Heart left ventricle (tissue), 16 donors: ENCODE measurements around the gene CTRB2. TPM values are rescaled to one million over a fixed set of nuclear protein-coding genes. Genes with fewer than 3 reads are reported as not detected.

Source experiments
- ATAC-seq, 4 donors: fragments of 200-7000 bp; cut with Tn5 transposase; one replicate each; pipeline ENCODE4 v1.9.1; 2020 to 2022; ENCODE audit warnings: moderate library complexity in 4 of 4, mild to moderate bottlenecking in 3 of 4, moderate number of reproducible peaks in 1 of 4
- DNase-seq, 5 donors: peaks; one replicate each; pipeline ENCODE4 v3.0.0-alpha.2; 2020
- H3K27ac ChIP-seq, 12 donors: fragments of 200-600 bp; sonication (generic) in 4 of 12; one replicate each; pipeline versions ENCODE4 v1.5.0 to v1.8.0; 2016 to 2022; ENCODE audit warnings: mild to moderate bottlenecking in 2 of 12
- H3K27me3 ChIP-seq, 9 donors: fragments of 200-600 bp; sonication (generic) in 2 of 9; one replicate each; pipeline versions ENCODE4 v1.5.1 to v1.8.0; 2016 to 2022; ENCODE audit warnings: mild to moderate bottlenecking in 3 of 9
- H3K36me3 ChIP-seq, 9 donors: fragments of 200-600 bp; sonication (generic) in 2 of 9; one replicate each; pipeline versions ENCODE4 v1.5.0 to v1.8.0; 2018 to 2022; ENCODE audit warnings: mild to moderate bottlenecking in 2 of 9
- H3K4me1 ChIP-seq, 12 donors: fragments of 200-600 bp; sonication (generic) in 4 of 12; one replicate each; pipeline versions ENCODE4 v1.5.0 to v1.8.0; 2016 to 2022; ENCODE audit warnings: mild to moderate bottlenecking in 3 of 12
- H3K4me3 ChIP-seq, 12 donors: fragments of 200-600 bp; sonication (generic) in 4 of 12; one replicate each; pipeline versions ENCODE4 v1.5.0 to v1.8.0; 2017 to 2022; ENCODE audit warnings: mild to moderate bottlenecking in 9 of 12, moderate library complexity in 4 of 12
- H3K9me3 ChIP-seq, 12 donors: fragments of 200-600 bp; sonication (generic) in 4 of 12; one replicate each; pipeline versions ENCODE4 v1.5.0 to v1.8.0; 2016 to 2022; ENCODE audit warnings: mild to moderate bottlenecking in 1 of 12
- CTCF ChIP-seq, 12 donors: fragments of 200-600 bp; sonication (generic) in 4 of 12; IDR thresholded peaks; one replicate each; pipeline versions ENCODE4 v1.5.0 to v1.8.0; 2018 to 2022; ENCODE audit warnings: antibody characterized with exemption in 12 of 12, mild to moderate bottlenecking in 5 of 12
- POLR2A ChIP-seq, 2 donors: fragments of 450-650 bp; IDR thresholded peaks; one replicate each; pipeline ENCODE4 v1.6.1; 2017; ENCODE audit warnings: antibody characterized with exemption in 2 of 2, mild to moderate bottlenecking in 2 of 2, moderate library complexity in 2 of 2
- WGBS, 4 donors: extraction: QIAGEN DNeasy Blood & Tissue Kit in 2 of 4; methylation state at CpG; one replicate each; pipeline versions ENCODE4 v1.1.5 to v1.1.7; 2013 to 2018; 5-methylcytosine and 5-hydroxymethylcytosine counted together
- intact Hi-C, 10 donors: fragments of 100-400 bp; cut with DNase I; formaldehyde crosslinking; loops; one replicate each; pipeline versions ENCODE4 v1.11.1 to v1.14.2; 2022
- polyA plus RNA-seq, 2 donors: library from polyadenylated mRNA; stranded (reverse); fragments of 200-250 nt; gene quantifications; one replicate each; pipeline ENCODE4 v1.2.3, GENCODE V29; 2013
- total RNA-seq, 9 donors: library from RNA; depleted of rRNA in 2 of 9; stranded (reverse); fragments of >200 nt in 2 of 9; fragmentation: NEBNext Ultra II Directional in 3 of 9; extraction: Animal tissue kit (Norgen Biotek cat#: 25700) in 3 of 9; gene quantifications; one replicate each; pipeline versions ENCODE4 v1.1.0 to v1.2.4, GENCODE V29; 2016 to 2023
- donor health status: ischemic (EF 13 %, LVEDD 7.1; RV severe dilation, severe dysfunction).
- donor health status: healthy with polysubstance abuse.
- donor health status: DM: no; HTN: yes; CAD: no.
- donor health status: DM: no; HTN: no; CAD: no.
- donor health status: ischemic (EF 25% LVEDD 6.9; RV normal size, moderate dysfunction).
- donor health status: ischemic (EF 25% LVEDD 5.7; RV mildly dilated, moderate dysfunction).
- donor health status: healthy.
- donor health status: DM: yes; HTN: yes; CAD: no.
- donor health status: ischemic (EF 35%, LVEDD 5.7; RV mildly dilated, moderate dysfunction).
- donor health status: nonischemic (EF 11% LVEDD 7.7; RV severe dilation, severe dysfunction).
- donor health status: DM: yes; HTN: yes; CAD: no.
- donor health status: PGD.
- donor health status: ischemic (EF 29% LVEDD 5.4; RV normal size, mild dysfunction).
- donor health status: nonischemic (EF 23%, LVEDD 6.1; RV moderate dilation, normal function).

The CTRB2 gene
- total and polyA plus RNA-seq, 11 donors = 0.51 to 3.7 (median 2.5) TPM; not detected in 5

GRCh38 chr16:75219838-75220237 is 12.9 kb upstream of the CTRB2 start:
- Histone ChIP-seq H3K36me3 (no peaks in the 10 kb centered on the region), H3K9me3 (no peaks in the 10 kb centered on the region), H3K27me3 (peaks cover 0 to 5% (median 0%) of the 10 kb centered on the region in 9 donors), H3K4me3 (peak overlapping the region in 2 of 12 donors; percentile 11 to 30), H3K27ac (no peak overlapping the region), H3K4me1 (peaks cover 0 to 9% (median 0%) of the 10 kb centered on the region in 12 donors)
- WGBS, 4 donors = 61 to 79% (median 63%) methylated on average over 5 of the region's 5 CpGs
- intact Hi-C loops = no loop called here
- no peak for TF ChIP-seq CTCF (IDR thresholded peaks at IDR 0.05)
- no peak for TF ChIP-seq POLR2A (IDR thresholded peaks at IDR 0.05)
- no peak for DNase-seq
- ATAC-seq = no peak

DNA sequence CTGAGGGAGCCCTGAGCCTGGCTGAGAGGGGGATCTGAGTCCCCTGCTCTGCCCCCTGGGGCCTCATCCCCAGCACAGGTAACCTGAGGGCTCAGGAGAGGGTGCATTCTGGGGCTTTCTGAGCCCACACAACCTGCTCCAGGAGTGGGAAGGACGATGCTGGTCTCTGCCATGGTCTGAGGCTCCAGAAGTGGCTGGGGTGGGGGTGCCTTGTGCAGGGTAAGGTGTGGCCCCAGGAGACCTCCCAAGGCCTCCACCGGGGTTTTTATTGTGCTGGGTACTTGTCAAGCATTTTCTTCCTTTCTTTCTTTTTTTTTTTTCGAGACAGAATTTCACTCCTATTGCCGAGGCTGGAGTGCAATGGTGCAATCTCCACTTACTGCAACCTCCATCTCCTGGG is 12.1 kb upstream of the CTRB2 start:
- no peak for TF ChIP-seq CTCF (IDR thresholded peaks at IDR 0.05)
- no peak for TF ChIP-seq POLR2A (IDR thresholded peaks at IDR 0.05)
- DNase-seq = no peak
- Histone ChIP-seq H3K27ac (no peak overlapping the region), H3K4me1 (peaks cover 0 to 9% (median 0%) of the 10 kb centered on the region in 12 donors), H3K27me3 (no peaks in the 10 kb centered on the region), H3K36me3 (no peaks in the 10 kb centered on the region), H3K9me3 (no peaks in the 10 kb centered on the region), H3K4me3 (no peak overlapping the region)
- ATAC-seq = no peak
- 83 to 89% (median 85%) methylated on average over 4 of the region's 4 CpGs for WGBS, 4 donors
- intact Hi-C loops = no loop called here

DNA sequence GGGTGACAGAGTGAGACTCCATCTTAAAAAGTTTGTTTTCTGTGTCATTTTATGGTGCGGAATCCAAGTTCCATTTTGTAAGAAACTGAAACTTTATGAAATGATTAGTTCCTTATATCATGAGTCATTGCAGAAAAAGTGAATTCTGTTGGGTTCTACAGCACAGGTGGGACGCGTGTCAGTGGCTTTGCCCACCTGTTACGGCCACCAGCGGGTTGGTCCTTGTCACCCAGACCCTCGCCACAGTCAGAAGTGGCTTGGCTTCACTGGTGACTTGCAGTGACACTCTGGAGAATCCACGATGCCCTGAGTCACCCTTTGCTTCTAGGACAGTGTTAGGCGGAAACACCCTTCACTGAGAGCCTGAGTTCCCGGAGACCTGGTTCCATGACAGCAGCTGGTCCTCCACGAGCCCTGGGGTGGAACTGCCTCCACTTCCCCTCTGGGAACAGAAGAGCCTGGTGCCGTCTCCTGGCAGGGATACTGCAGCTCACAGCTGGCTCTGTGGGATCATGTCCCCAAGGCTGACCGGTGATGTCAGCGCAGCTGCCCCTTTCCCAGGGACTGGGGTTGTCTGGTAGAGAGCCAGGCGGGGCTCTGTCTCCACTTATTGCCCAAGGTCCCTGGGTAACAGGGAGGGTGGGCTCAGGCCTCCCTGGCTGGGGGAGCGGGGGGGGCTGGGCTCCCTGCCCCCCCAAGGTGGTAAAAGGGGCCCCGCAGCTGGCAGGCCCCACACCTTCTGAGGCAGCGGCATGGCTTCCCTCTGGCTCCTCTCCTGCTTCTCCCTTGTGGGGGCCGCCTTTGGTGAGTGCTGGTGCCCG is 11.5 kb upstream of the CTRB2 start, which contains the start of gene CTRB1:
TSS of gene CTRB1 (plus strand) at position 733 of the 821 bp plus-strand sequence. CDS start at position 753, 20 bp downstream.
- peaks cover 0 to 9% (median 0%) of the 10 kb centered on the region in 12 donors for H3K4me1 ChIP-seq
- peak in 1 of 4 donors; percentile 9 for ATAC-seq
- intact Hi-C loops = no loop called here
- no peak for TF ChIP-seq POLR2A (IDR thresholded peaks at IDR 0.05)
- TF ChIP-seq CTCF (IDR thresholded peaks at IDR 0.05) = no peak
- H3K9me3 ChIP-seq = no peaks in the 10 kb centered on the region
- no peak within 1 kb of the TSS for H3K27ac ChIP-seq
- no peaks in the 10 kb centered on the region for H3K27me3 ChIP-seq
- peak within 1 kb of the TSS in 2 of 12 donors; percentile 11 to 30 for H3K4me3 ChIP-seq
- WGBS, 4 donors = 84 to 89% (median 86%) methylated on average over 13 to 19 of the region's 19 CpGs
- no peaks in the 10 kb centered on the region for H3K36me3 ChIP-seq
- no peak for DNase-seq

DNA sequence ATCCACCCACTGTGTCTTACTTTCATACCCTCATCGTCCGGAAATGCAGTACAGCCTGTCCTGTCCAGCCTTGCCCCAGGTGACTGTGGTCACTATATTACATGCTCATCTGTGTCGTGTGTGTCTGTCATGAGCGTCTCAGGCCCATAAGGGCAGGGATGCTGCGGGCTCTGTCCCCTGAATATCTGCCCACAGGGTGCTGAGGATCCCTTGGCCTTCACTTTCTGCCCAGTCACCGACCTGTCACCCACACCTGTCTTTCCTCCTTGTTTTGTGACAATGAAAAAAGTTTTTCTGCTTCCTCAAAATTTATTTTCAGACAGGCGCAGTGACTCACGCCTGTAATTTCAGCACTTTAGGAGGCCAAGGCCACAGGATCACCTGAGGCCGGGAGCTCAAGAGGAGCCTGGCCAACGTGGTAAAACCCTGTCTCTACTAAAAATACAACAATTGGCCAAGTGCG is 10.5 kb upstream of the CTRB2 start:
- H3K36me3 ChIP-seq = no peaks in the 10 kb centered on the region
- H3K27me3 ChIP-seq = no peaks in the 10 kb centered on the region
- DNase-seq (no peak), ATAC-seq (no peak)
- no peak for TF ChIP-seq POLR2A (IDR thresholded peaks at IDR 0.05)
- TF ChIP-seq CTCF (IDR thresholded peaks at IDR 0.05) = no peak
- no peaks in the 10 kb centered on the region for H3K9me3 ChIP-seq
- 90 to 95% (median 92%) methylated on average over 11 of the region's 11 CpGs for WGBS, 4 donors
- H3K4me3 ChIP-seq = no peak overlapping the region
- intact Hi-C loops = no loop called here
- H3K4me1 ChIP-seq = peaks cover 0 to 9% (median 0%) of the 10 kb centered on the region in 12 donors
- H3K27ac ChIP-seq = no peak overlapping the region
